ENCODE results near the gene GLYAT. TPM values are rescaled to one million over a fixed set of nuclear protein-coding genes. Genes with fewer than 3 reads are reported as not detected.

The GLYAT gene
- total and polyA plus RNA-seq, 2 donors (not counting 1 experiment from before 2014, with no cell fraction given): not detected

- Histone ChIP-seq H3K36me3 (replicated peaks in 1 of 2; ENCODE audit: control extremely low read depth in 1 of 2, control insufficient read depth in 1 of 2, extremely low read depth in 1 of 2, insufficient read depth in 2 of 2, low read length in 1 of 2) (no peaks in the 10 kb centered on the region), H4K20me1 (ENCODE audit: control insufficient read depth, insufficient read depth, low read length, poor library complexity, severe bottlenecking) (no peaks in the 10 kb centered on the region), H3K79me2 (ENCODE audit: control insufficient read depth, insufficient read depth, low read length) (no peaks in the 10 kb centered on the region), H3K4me1 (ENCODE audit: control insufficient read depth in 2 of 2, insufficient read depth in 2 of 2, low read length in 2 of 2) (no peaks in the 10 kb centered on the region), H3K9ac (ENCODE audit: low read length) (no peak overlapping the region), H3K9me3 (ENCODE audit: control extremely low read depth in 1 of 3, control insufficient read depth in 2 of 3, insufficient read depth in 1 of 3, low read length in 2 of 3) (no peaks in the 10 kb centered on the region), H2AFZ (ENCODE audit: insufficient read depth, low read depth, low read length, poor library complexity, severe bottlenecking) (no peak overlapping the region), H3K27me3 (replicated peaks in 1 of 4; ENCODE audit: control extremely low read depth in 1 of 4, control insufficient read depth in 3 of 4, insufficient read depth in 4 of 4, low read length in 3 of 4) (peaks cover 0 to 6% (median 0%) of the 10 kb centered on the region in 4 experiments), H3K4me3 (ENCODE audit: control extremely low read depth in 1 of 5, extremely low read depth in 1 of 5, insufficient read depth in 1 of 5, low read depth in 2 of 5, low read length in 4 of 5) (no peak overlapping the region), H3K4me2 (replicated peaks; ENCODE audit: low read depth, low read length, poor library complexity, severe bottlenecking) (no peak overlapping the region), H3K27ac (ENCODE audit: low read length in 2 of 2) (no peak overlapping the region)
- Mint-ChIP-seq H3K9me3 (ENCODE audit: insufficient read depth) (no peaks in the 10 kb centered on the region), H3K4me1 (no peaks in the 10 kb centered on the region), H3K27me3 (no peaks in the 10 kb centered on the region), H3K27ac (no peak overlapping the region), H3K4me3 (no peak overlapping the region)
- ChIA-PET CTCF (interaction anchor here (0.9 to 7.7 kb wide), 6 partner anchors 19 to 486 kb away, joined by 3 to 65 read pairs (median 8); no protein-coding TSS in a partner anchor), POLR2A (no interaction called here)
- no peak for TF ChIP-seq EZH2 (IDR thresholded peaks at IDR 0.05; ENCODE audit: borderline replicate concordance, insufficient read depth, low read depth, low read length, poor library complexity, severe bottlenecking)
- TF ChIP-seq CTCF (IDR thresholded peaks at IDR 0.05): no peak
- no peak for ATAC-seq (ENCODE audit: low read depth)
- intact Hi-C loops (cut with micrococcal nuclease): no loop called here
- 90% methylated on average over 3 of the region's 6 CpGs for WGBS (ENCODE audit: insufficient coverage)
- DNase-seq: no peak
These were observed 59.6 kb downstream of the GLYAT start for GRCh38 chr11:58671983-58672633.

- Mint-ChIP-seq H3K4me3 (no peak overlapping the region), H3K27me3 (peaks cover 25% of the 10 kb centered on the region), H3K4me1 (no peaks in the 10 kb centered on the region), H3K9me3 (ENCODE audit: insufficient read depth) (no peaks in the 10 kb centered on the region), H3K27ac (no peak overlapping the region)
- H3K9ac ChIP-seq (ENCODE audit: low read length): no peak overlapping the region
- ChIA-PET CTCF (interaction anchor here (0.9 to 3.0 kb wide), 2 partner anchors 12 to 498 kb away, joined by 3 to 10 read pairs; no protein-coding TSS in a partner anchor), POLR2A (no interaction called here)
- TF ChIP-seq CTCF (IDR thresholded peaks at IDR 0.05) (no peak), EZH2 (IDR thresholded peaks at IDR 0.05; ENCODE audit: borderline replicate concordance, insufficient read depth, low read depth, low read length, poor library complexity, severe bottlenecking) (no peak)
- no peaks in the 10 kb centered on the region for H4K20me1 ChIP-seq (ENCODE audit: control insufficient read depth, insufficient read depth, low read length, poor library complexity, severe bottlenecking)
- H3K9me3 ChIP-seq (ENCODE audit: control extremely low read depth in 1 of 3, control insufficient read depth in 2 of 3, insufficient read depth in 1 of 3, low read length in 2 of 3): no peaks in the 10 kb centered on the region
- no peak for ATAC-seq (ENCODE audit: low read depth)
- H3K36me3 ChIP-seq (replicated peaks in 1 of 2; ENCODE audit: control extremely low read depth in 1 of 2, control insufficient read depth in 1 of 2, extremely low read depth in 1 of 2, insufficient read depth in 2 of 2, low read length in 1 of 2): no peaks in the 10 kb centered on the region
- WGBS (ENCODE audit: insufficient coverage): 100% methylated on average over 2 of the region's 5 CpGs
- H3K27me3 ChIP-seq (replicated peaks in 1 of 4; ENCODE audit: control extremely low read depth in 1 of 4, control insufficient read depth in 3 of 4, insufficient read depth in 4 of 4, low read length in 3 of 4): peaks cover 0 to 14% (median 0%) of the 10 kb centered on the region in 4 experiments
- no peak overlapping the region for H2AFZ ChIP-seq (ENCODE audit: insufficient read depth, low read depth, low read length, poor library complexity, severe bottlenecking)
- no peaks in the 10 kb centered on the region for H3K79me2 ChIP-seq (ENCODE audit: control insufficient read depth, insufficient read depth, low read length)
- DNase-seq: no peak
- no peaks in the 10 kb centered on the region for H3K4me1 ChIP-seq (ENCODE audit: control insufficient read depth in 2 of 2, insufficient read depth in 2 of 2, low read length in 2 of 2)
- no peak overlapping the region for H3K4me2 ChIP-seq (replicated peaks; ENCODE audit: low read depth, low read length, poor library complexity, severe bottlenecking)
- no peak overlapping the region for H3K27ac ChIP-seq (ENCODE audit: low read length in 2 of 2)
- intact Hi-C loops (cut with micrococcal nuclease): no loop called here
- H3K4me3 ChIP-seq (ENCODE audit: control extremely low read depth in 1 of 5, extremely low read depth in 1 of 5, insufficient read depth in 1 of 5, low read depth in 2 of 5, low read length in 4 of 5): no peak overlapping the region
These were observed 71.7 kb downstream of the GLYAT start for GRCh38 chr11:58659910-58660570.

Measured in B cell (primary cell).